Liver (tissue), 3 donors: ENCODE results near the gene PBOV1.

Source experiments
- FOXA2 ChIP-seq: IDR thresholded peaks from 2 replicates; pipeline ENCODE4 v1.6.1; 2016; ENCODE audit warnings: antibody characterized with exemption
- RAD21 ChIP-seq, 2 donors: IDR thresholded peaks; 2 replicates each; pipeline ENCODE4 v1.6.1; 2016; ENCODE audit warnings: antibody characterized with exemption in 2 of 2, mild to moderate bottlenecking in 2 of 2
- TAF1 ChIP-seq: conservative IDR thresholded peaks from 2 replicates; pipeline ENCODE4 v1.6.1; 2016; ENCODE audit warnings: antibody characterized with exemption, mild to moderate bottlenecking
- TF ChIP-seq, protein P1 (sequence below): fragments of 150-350 bp; IDR thresholded peaks from 2 replicates; pipeline ENCODE4 v1.5.1; 2017; ENCODE audit warnings: improper control_type of control experiment, low read depth, low read length; ENCODE audit not compliant: missing input control
- TF ChIP-seq, protein P2 (sequence below): IDR thresholded peaks from 2 replicates; pipeline ENCODE4 v1.6.1; 2016; ENCODE audit warnings: antibody characterized with exemption
- donor health status: healthy.
- donor health status: healthy.

DNA sequence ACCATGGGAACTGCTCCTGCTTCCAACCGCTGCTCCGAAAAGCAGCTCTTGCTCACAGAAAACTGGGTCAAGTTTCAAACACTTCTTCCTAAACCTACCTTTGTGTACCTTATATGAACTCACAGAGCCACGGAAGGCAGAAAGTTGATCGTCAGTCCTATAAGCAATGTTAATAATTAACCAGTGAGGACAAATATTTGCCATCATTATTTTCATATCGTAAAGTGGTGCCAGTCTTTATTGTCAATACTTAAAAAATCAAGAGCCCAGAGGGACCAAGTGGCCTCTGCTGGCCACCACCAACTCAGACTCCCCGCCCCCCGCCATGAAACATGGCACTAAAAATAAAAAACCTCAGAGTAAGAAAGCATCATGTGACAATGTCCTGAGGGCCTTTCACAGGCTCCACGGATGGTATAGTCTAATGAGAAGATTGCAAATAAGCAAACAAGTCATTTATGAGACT is 9.1 kb upstream of the PBOV1 start:
- no peak for TF ChIP-seq RAD21 (IDR thresholded peaks at IDR 0.05)
- no peak for TF ChIP-seq TAF1
- TF ChIP-seq, protein P1, sequence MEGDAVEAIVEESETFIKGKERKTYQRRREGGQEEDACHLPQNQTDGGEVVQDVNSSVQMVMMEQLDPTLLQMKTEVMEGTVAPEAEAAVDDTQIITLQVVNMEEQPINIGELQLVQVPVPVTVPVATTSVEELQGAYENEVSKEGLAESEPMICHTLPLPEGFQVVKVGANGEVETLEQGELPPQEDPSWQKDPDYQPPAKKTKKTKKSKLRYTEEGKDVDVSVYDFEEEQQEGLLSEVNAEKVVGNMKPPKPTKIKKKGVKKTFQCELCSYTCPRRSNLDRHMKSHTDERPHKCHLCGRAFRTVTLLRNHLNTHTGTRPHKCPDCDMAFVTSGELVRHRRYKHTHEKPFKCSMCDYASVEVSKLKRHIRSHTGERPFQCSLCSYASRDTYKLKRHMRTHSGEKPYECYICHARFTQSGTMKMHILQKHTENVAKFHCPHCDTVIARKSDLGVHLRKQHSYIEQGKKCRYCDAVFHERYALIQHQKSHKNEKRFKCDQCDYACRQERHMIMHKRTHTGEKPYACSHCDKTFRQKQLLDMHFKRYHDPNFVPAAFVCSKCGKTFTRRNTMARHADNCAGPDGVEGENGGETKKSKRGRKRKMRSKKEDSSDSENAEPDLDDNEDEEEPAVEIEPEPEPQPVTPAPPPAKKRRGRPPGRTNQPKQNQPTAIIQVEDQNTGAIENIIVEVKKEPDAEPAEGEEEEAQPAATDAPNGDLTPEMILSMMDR = no peak
- no peak for TF ChIP-seq FOXA2
- TF ChIP-seq, protein P2, sequence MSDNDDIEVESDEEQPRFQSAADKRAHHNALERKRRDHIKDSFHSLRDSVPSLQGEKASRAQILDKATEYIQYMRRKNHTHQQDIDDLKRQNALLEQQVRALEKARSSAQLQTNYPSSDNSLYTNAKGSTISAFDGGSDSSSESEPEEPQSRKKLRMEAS = no peak
